AG04450 (cell line): ENCODE data around the gene GALNT2. TPM values are rescaled to one million over a fixed set of nuclear protein-coding genes. Genes with fewer than 3 reads are reported as not detected.
A peak's percentile ranks its signal among the peaks of the same experiment; 100 is the strongest.

Source experiments
- CTCF ChIA-PET: fragments of 300-600, 350-600 bp; formaldehyde crosslinking; extraction: SDS; loops from one replicate; lab custom pipeline; 2022; ENCODE audit warnings: antibody characterized with exemption, inconsistent platforms; lab: Charles Lee
- POLR2A ChIA-PET: fragments of 350-600 bp; formaldehyde crosslinking; extraction: SDS; loops from one replicate; lab custom pipeline; 2021; ENCODE audit warnings: antibody characterized with exemption, inconsistent platforms; lab: Yijun Ruan, JAX
- DNase-seq: peaks from one replicate; pipeline ENCODE4 v3.0.0-alpha.2; 2011; ENCODE audit warnings: low read depth, low spot score
- H3K27ac ChIP-seq: one replicate; pipeline ENCODE4 v1.5.1; 2012; ENCODE audit warnings: low read depth, low read length, control low read depth
- H3K27me3 ChIP-seq: one replicate; pipeline ENCODE4 v1.6.0; 2012; ENCODE audit warnings: low read length; ENCODE audit not compliant: control insufficient read depth, insufficient read depth
- H3K4me3 ChIP-seq: 2 replicates; pipeline ENCODE4 v1.5.1; 2011; ENCODE audit warnings: mild to moderate bottlenecking, low read depth, low read length, control low read depth
- H3K9me3 ChIP-seq: 2 replicates; pipeline ENCODE4 v1.5.1; 2012; ENCODE audit warnings: low read length; ENCODE audit not compliant: control insufficient read depth, insufficient read depth
- polyA plus RNA-seq: library from polyadenylated mRNA; depleted of rRNA; stranded (reverse); fragments of >200 nt; gene quantifications from 2 replicates; pipeline ENCODE4 v1.2.3, GENCODE V29; 2011
- TF ChIP-seq, protein P1 (sequence below): IDR thresholded peaks from 2 replicates; pipeline ENCODE4 v1.5.1; 2011; ENCODE audit warnings: low read depth, low read length, control low read depth, inconsistent platforms

The GALNT2 gene
- polyA plus RNA-seq, 1 experiment: 121 TPM

DNA sequence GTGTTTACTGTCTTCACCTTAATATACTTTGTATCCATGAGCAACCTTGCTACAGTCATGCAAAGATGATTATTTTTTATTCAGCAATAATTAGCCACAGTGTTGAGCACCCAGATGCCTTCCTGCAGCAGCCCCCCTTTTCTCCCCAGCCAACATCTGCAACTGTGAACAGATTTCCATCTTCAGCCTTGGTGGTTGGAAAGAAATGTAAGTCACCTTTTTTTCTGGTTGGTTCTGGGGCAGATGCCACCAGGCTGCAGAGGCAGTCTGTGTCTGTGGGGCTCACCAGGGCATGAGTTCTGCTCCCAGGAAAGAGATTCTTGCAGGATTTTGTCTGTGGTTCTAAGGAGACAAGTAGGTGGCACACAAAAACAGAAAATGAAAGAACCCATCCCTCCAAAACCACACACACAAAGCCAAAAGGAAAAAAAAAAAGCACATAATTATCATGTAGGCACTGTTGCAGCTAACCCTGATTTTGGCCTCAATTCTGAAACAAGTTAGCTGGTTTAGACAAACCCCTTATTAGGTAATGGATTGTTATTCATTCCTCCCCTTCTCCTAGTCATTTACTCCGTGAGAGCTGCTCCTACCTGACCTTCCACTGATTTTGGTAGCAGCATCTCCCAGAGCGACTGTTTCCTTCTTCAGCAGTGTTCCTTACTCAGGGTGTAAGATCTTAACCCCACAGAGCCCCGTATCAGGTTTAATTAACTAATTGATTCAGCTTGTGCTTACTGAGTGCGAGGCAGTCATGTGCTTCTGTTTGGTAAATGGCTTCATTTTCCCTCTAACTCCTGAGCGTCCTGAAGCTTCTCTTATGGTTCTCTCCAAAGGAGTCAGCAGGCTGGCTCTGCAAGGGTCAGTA lies 36.5 kb downstream of the GALNT2 start:
- H3K4me3 ChIP-seq: no peak overlapping the region

DNA sequence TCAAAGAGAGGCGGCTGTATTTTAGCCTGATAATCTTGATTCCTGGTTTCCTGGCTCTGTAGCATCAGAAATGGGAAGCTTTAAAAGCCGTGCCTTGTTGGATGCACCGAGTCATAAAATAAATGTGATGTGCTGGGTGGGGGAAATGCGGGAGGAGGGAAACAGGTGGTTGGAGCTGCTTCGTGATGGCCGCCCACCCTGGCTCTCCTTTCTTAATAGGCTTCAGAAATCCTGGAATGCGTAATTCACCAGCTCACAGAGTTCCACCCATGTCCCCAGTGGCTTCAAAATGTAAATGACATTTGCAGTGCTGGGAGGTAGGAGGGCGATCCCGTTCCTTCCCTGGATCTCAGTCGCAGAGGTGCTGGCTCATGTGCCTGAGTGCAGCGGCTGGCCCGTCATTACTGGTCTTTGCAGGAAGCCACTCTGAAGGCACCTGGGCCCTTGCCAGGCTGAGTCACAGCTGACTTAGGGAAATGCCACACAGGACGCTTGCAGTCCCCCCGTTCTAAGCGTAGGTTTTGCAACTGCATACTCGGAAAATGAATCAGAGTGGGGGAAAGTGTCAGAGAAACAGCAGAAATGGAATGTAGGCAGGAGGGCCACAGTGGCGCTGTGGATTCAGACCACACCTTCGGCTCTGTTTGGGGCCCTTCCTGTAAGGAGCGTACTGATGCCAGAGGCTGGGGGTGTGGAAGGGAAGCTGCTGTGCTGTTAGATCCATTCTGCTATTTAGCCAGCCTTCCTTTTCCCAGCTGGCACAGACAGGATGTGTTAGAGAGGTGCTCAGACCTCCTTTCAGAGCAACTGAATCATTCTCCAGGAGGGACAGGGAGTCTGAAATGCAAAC lies 37.6 kb downstream of the GALNT2 start:
- H3K27me3 ChIP-seq: no peaks in the 10 kb centered on the region
- TF ChIP-seq, protein P1, sequence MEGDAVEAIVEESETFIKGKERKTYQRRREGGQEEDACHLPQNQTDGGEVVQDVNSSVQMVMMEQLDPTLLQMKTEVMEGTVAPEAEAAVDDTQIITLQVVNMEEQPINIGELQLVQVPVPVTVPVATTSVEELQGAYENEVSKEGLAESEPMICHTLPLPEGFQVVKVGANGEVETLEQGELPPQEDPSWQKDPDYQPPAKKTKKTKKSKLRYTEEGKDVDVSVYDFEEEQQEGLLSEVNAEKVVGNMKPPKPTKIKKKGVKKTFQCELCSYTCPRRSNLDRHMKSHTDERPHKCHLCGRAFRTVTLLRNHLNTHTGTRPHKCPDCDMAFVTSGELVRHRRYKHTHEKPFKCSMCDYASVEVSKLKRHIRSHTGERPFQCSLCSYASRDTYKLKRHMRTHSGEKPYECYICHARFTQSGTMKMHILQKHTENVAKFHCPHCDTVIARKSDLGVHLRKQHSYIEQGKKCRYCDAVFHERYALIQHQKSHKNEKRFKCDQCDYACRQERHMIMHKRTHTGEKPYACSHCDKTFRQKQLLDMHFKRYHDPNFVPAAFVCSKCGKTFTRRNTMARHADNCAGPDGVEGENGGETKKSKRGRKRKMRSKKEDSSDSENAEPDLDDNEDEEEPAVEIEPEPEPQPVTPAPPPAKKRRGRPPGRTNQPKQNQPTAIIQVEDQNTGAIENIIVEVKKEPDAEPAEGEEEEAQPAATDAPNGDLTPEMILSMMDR: no peak
- peak overlapping the region; percentile 93 for H3K27ac ChIP-seq
- CTCF ChIA-PET: interaction anchor here (1.5 to 1.6 kb wide), 2 partner anchors 12 to 31 kb away, joined by 3 to 4 read pairs; no protein-coding TSS in a partner anchor
- DNase-seq: peak; percentile 95
- peaks cover 3% of the 10 kb centered on the region; the same call in 1 of the 2 replicates for H3K9me3 ChIP-seq
- POLR2A ChIA-PET: interaction anchor here (1.0 to 2.4 kb wide), 6 partner anchors 13 to 36 kb away, joined by 3 to 16 read pairs (median 4); no protein-coding TSS in a partner anchor
- H3K4me3 ChIP-seq: peak overlapping the region; percentile 34

More for the DNA sequence above, 36.5 kb downstream of the GALNT2 start:
- Histone ChIP-seq H3K27ac (peak overlapping the region; percentile 93), H3K9me3 (no peaks in the 10 kb centered on the region), H3K27me3 (no peaks in the 10 kb centered on the region)
- ChIA-PET CTCF (interaction anchor here (1.5 to 1.6 kb wide), 2 partner anchors 11 to 30 kb away, joined by 3 to 4 read pairs; no protein-coding TSS in a partner anchor), POLR2A (interaction anchor here (1.4 to 2.4 kb wide), 2 partner anchors 19 to 30 kb away, joined by 4 to 16 read pairs; no protein-coding TSS in a partner anchor)
- no peak for DNase-seq
- TF ChIP-seq, protein P1: no peak

DNA sequence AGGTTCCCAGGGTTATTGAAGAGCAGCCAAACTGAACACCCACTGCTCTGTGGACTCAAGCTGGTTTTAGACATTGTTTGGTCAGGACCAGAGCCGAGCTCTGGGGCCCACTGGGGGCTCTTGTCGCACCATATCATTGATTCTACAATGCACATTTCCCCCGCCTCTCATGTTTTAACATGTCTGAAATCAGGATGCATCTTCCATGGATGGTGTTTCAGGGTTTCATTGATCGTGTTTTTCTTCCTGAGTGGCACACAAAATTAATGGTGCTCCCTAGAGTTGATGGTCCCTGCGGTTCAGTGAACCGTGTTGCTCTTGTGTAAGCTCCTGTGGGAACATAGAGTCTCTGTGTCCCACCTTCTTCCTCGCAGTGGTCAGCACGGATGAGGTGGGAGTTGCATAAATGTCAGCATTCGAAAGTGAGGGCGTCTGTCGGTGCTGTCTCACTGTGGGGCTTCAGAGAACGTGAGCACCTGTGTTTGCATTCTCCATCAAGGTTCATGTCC lies 38.3 kb downstream of the GALNT2 start:
- CTCF ChIA-PET: interaction anchor here (1.5 kb wide), 1 partner anchor 32 kb away, joined by 3 read pairs; no protein-coding TSS in a partner anchor
- TF ChIP-seq, protein P1: no peak
- peak overlapping the region; percentile 33 for H3K4me3 ChIP-seq
- no peak for DNase-seq
- no peaks in the 10 kb centered on the region for H3K27me3 ChIP-seq
- peak overlapping the region; percentile 93 for H3K27ac ChIP-seq
- POLR2A ChIA-PET: interaction anchor here (1.0 to 2.4 kb wide), 5 partner anchors 13 to 35 kb away, joined by 3 to 16 read pairs (median 4); no protein-coding TSS in a partner anchor
- H3K9me3 ChIP-seq: peaks cover 3% of the 10 kb centered on the region; the same call in 1 of the 2 replicates

DNA sequence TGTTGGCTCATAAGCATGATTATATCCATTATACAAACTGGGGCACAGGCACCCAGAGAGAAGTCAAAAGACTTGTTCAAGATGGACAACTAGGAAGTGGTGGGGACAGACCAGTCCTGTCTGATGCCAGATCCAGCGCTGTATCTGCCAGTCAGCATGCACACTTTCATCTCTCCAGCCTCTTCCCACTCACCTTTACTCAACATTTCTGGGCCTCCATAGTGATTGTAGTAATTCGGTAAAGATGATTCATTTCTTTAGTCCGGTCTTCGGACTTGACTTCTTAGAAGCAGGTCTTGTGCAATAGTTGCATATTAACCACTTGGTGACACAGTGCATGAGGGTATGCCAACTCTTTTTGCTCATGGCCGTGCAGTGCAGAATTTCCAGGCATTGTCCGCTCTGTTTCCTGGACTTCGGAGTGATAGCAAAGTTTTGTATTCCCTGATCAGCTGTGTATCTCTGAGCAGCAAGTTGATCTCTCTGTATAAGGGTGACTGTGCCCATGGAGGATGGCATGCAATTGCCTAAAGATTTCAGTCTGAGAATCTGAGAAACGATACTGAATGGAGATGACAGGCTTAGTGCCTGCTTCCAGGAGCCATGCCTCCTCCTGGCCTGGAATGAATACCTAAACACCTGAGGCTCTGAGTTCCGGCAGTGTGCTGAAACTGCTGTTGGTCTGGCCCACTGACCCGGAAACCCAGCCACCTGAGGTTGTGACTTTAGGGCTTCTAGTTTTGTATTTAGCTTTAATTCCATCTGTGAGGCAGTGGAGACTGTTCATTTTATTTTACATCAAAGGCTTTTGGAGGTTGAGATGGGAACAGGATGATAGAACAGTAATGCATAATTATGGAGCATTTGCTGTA lies 39.0 kb downstream of the GALNT2 start:
- POLR2A ChIA-PET: interaction anchor here (1.6 to 2.4 kb wide), 3 partner anchors 15 to 35 kb away, joined by 4 to 16 read pairs (median 7); no protein-coding TSS in a partner anchor
- no peak for DNase-seq
- Histone ChIP-seq H3K9me3 (peaks cover 3% of the 10 kb centered on the region; the same call in 1 of the 2 replicates), H3K4me3 (no peak overlapping the region), H3K27ac (peak overlapping the region; percentile 93), H3K27me3 (no peaks in the 10 kb centered on the region)
- TF ChIP-seq, protein P1: no peak
- CTCF ChIA-PET: no interaction called here
